OCI-LY7 (cell line): Measurements from ENCODE around the gene CLPSL2.

ENCODE experiments used
- EZH2phosphoT487 ChIP-seq: fragments of 200-600 bp; sonication (generic); IDR thresholded peaks from 2 replicates; pipeline ENCODE4 v1.6.1; 2018; ENCODE audit warnings: low read depth, borderline replicate concordance, mild to moderate bottlenecking, mixed run types, antibody characterized with exemption, low read length, moderate library complexity, mixed read lengths
- TF ChIP-seq, protein P1 (sequence below): fragments of 200-600 bp; sonication (generic); conservative IDR thresholded peaks from 2 replicates; pipeline ENCODE4 v1.5.1; 2014; ENCODE audit warnings: mild to moderate bottlenecking, antibody characterized with exemption, low read length, moderate library complexity, mixed read lengths

DNA sequence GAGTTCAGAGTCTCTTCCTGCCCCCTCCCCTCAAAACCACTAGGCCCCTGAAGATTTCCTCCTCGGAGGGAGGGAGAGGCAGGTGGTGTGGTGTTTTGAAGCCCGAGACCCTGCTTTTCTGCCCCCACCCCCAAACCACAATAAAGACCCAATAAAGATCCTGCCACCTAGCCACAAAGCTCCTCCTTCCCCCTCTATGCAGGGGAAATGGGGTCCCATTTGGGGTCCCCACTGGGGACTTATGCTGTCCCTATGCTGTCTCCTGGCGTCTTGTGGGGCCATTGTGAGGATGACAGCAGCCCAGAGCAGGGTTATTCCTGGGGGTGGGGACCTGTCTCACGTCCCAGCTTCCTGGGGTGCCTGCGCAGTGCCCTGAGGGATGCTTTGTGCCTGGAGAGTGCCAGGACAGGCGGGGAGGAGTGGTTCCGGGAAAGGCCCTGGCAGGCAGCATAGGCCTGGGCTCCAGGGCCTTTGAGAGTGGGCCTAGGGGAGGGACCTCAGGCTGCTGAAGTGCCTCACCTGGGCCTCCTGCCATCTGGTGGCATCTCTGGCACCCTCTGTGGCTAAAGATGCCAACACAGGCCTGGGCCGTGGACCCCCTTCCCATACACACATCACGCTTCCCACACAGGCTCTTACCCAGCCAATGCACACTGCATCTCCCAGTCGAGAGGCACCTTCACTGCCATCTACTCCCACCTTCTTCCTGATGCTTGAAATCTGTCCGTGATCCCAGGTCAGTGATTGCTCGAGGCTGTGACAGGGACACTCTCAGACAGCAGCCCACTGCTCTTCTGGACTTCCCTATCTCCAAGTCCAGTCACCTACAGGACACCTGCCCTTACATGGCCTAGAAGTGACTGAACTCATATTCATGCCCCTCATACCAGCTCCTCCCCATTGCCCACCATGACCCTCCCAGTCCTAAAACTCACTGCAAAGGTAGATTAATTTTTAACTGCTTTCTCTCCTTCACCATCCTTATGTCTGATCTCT lies 47.4 kb upstream of the CLPSL2 start:
- TF ChIP-seq, protein P1, sequence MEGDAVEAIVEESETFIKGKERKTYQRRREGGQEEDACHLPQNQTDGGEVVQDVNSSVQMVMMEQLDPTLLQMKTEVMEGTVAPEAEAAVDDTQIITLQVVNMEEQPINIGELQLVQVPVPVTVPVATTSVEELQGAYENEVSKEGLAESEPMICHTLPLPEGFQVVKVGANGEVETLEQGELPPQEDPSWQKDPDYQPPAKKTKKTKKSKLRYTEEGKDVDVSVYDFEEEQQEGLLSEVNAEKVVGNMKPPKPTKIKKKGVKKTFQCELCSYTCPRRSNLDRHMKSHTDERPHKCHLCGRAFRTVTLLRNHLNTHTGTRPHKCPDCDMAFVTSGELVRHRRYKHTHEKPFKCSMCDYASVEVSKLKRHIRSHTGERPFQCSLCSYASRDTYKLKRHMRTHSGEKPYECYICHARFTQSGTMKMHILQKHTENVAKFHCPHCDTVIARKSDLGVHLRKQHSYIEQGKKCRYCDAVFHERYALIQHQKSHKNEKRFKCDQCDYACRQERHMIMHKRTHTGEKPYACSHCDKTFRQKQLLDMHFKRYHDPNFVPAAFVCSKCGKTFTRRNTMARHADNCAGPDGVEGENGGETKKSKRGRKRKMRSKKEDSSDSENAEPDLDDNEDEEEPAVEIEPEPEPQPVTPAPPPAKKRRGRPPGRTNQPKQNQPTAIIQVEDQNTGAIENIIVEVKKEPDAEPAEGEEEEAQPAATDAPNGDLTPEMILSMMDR: peak; percentile 63
- no peak for TF ChIP-seq EZH2phosphoT487
